HG03103 (cell line): ENCODE data around the gene OTP.

Experiments
- ATAC-seq: cut with Tn5 transposase; IDR thresholded peaks from one replicate; pipeline ENCODE4 v1.9.1; 2021; ENCODE audit warnings: low read depth; ENCODE audit not compliant: unreplicated experiment

OTP gene

DNA sequence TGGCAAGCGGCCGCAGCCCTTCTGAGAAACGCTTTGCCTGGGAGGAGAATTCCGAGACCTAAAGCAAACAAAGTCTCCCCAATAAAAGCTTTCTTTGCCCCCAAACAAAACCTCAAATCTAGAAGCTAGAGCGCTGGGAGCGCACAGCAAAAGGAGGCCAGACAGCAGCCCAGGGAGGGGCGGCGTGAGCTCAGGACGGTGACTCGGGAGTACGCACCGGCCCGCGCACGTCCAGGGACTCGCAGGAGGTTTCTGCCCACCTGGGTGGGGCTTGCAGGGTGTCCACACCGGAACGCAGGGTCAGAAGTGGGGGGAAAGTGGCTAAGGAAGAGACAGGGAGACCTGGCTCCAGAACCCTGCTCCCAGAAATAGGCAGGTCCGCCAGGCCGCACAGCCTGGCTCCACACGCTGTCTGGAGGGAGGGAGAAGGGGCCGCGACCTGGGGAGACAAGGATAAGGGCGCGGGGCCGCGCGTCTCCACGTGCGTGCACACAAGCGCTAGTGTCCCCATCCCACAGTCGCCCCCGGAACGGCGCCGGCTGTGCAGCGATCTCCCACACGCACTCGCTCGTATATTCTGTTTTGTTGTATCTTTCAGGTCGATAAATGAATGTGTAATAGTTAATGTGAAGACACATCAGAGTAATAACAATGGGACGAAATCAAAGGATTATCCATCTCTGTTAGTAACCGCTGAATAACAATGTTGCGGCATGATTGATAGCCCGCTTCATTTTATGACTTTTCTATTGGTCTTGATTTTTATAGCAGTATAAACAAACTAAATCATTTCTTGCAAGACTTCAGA lies 2.3 kb upstream of the OTP start:
- no peak for ATAC-seq

GRCh38 chr5:77638763-77639671 lies 504 bp upstream of the OTP start:
- no peak for ATAC-seq

DNA sequence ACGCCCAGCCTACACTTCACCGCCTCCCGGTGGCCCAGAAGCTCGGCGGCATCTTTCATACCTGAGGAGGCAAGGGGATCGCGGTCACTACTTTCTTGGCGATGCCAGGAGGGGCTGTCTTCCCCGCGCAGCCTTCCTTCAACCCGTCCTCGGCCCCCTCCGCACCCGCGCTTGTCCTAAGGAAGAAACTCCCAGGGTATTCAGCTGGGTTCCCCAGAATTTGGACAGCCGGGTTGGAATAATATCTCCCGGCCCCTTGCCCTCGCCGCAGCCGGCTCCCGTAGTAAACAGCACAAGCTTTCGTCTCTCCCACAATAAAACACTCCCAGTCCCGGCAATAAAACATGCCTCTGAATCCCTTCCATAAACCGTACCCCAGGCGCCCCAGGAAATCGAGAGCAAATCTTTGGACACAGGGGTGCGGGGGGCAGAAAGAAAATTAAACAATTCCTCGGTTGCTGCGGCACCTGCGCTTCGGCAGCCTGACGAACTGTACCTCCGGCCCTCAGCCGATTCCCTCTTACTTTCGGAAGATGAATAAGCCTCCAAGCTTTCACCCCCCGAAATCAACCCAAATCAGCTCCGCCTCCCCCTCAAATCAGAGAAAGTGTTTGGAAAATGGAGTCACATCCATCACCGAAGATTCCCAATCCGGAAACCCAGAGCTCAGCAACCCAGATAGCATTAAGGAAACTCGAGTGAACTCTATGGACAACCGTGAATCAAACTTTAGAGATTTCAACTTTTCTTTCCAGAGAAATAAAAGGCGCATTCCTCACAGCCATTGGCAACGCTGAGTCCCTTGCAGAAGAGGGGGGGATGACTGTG lies 1.1 kb downstream of the OTP start:
- no peak for ATAC-seq

DNA sequence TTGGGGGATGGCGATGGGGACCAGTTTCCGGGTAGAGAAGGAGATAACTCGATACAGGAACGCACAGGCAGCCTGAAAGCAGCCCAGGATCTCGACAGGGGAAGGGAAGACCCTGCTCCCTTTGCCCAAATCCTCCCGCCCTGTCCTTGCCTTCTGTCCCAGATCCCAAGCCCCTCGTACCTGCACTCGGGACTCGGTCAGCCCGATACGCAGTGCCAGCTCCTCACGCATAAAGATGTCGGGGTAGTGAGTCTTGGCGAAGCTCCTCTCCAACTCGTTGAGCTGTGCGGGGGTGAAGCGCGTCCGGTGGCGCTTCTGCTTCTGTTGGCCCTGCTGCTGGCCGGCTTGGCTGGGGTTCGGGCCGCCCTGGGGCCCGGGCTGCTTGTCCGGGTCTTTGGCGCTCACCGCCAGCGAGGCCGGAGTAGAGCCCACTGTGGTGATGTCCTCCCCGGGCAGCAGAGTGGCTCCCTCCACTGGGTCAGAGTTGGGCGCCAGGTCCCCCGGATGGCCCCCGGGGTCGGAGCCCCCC lies 1.8 kb downstream of the OTP start:
- no peak for ATAC-seq

DNA sequence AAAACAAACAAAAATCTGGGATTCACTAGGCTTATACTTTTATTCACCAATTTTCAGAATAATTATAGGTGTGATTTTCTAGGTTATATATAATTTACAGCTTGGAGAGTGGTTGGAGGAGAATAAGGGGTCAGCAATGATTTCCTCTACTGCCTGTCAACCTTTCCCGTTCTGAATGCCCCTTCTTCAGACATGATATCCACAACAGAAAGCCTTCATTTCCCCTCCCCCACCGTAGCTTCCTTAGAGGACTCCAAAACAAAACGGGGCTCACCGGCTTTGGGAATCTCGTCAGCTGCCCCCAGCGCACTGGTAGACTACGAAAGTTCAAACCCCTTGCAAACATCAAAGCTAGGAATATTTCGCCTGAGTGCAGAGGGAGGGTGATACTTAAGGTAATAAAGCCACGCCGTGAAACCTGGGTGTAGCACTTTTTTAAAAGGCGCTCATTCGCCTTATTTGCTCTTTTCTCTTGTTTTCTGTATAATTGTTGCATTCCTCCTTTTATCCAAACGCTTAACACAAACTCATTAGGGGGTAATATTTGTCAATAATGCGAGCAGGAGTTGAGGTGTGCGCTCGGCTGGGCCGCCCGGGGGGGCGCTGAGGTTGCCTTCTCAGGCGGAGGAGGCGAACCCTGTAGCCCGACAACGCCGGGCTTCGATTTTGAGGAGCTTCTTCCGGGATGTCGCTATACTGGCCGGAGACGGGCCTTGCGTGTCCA lies 2.4 kb downstream of the OTP start:
- no peak for ATAC-seq

DNA sequence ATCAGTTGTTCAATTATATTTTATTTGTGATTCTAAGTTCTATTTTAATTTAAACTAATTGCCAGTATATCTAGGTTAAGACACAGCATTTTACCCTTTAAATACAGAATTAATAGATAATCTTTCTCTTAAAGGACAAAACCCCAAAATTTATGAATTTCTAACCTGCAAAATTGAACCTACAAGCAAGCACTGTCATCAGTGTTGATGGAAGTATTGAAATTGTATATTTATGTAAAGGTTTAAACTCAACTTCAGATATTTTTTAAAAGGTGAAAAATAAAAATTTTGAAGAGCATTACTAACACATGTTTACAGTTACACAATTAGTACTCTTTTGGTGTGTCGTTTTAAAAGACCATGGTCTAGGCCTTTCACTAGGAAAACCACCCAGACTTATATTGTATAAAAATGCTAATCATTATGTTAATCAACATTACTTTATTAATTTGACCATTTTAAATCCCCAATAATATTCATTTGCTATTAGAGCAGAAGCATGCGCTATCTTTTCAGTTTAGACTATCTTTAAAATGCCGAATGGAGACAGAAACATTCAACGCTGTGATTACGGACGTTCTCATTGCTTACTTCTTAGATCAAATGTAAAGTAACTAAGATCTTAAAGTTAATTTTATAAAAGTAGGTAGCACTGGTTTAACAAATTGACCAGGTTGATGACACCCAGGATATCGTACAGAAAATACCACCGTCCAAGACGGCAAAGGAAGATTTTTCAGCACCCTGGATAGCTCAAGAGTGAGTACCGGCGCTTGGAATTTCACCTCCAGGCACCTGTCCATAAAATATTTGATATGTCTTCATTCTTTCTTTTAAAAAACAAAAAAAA lies 3.2 kb downstream of the OTP start:
- no peak for ATAC-seq

DNA sequence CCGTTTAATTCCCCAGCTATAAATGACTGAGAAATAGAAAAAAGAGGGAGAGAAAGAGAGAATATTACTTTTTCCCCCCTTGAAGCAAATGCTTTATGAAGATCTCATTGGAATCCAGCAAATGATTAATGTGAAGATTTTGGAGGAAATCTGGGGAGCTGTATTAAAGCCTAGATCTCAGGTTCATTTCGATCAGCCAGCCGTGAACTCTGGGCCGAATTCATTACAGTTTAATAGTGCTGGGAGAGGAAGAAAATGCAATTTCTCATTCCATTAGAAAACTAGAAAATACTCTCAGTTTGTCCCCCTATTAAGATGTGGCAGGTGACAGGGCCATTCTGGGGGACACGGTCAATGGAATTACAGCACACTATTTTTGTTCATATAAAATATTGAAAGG lies 4.8 kb downstream of the OTP start:
- ATAC-seq, result no peak

DNA sequence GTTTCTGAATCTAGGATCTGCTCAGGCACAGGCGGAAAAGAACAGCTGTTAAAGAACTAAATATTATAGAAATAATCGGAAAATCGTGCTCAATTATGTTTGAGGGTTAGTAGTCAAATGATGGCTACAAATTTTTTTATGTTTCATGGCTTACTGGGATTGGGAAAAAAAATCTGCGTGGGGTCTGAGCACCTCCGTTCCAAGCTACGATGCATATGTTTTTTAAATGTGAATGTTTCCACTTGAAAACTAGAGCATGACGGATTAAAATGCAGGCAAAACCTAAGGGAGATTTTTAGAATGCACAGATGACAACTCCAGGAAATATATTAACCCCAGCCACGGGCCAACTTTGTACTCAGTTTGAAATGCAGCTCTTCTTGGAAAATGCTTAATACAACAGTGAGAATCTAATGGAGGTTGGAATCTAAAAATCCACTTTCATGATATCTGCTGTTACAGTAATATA lies 5.3 kb downstream of the OTP start:
- ATAC-seq, result no peak

- ATAC-seq, result no peak
These were observed 5.8 kb downstream of the OTP start for GRCh38 chr5:77632526-77633206.

DNA sequence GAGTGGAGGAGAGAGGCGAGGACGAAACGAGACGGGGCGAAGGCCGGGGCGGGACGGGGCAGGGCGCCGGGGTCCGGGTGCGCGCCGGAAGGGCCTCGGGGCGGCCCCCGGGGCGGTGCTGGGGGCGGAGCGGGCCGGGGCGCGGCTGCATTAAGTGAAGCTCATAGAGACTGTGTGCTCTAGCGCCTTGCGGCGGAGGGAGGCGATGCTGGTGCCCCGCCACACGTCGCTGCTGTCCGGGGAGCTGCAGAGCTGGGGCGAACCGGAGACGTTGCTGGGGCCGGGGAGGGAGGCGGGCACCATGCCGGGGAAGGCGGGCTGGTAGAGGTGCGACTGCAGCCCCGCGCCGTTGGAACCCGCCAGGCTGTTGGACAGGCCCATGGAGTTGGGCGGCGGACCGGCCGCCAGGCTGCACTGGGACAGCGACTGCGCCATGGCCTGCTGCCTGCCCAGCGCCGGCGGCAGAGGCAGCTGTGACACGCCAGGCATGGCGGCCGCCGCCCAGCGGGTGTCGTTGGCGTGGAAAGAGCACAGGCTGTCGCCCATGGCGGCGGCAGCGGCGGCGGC lies 8.3 kb downstream of the OTP start:
- peak; percentile 67 for ATAC-seq

- no peak for ATAC-seq
These were observed 8.9 kb downstream of the OTP start for GRCh38 chr5:77629509-77630113.

DNA sequence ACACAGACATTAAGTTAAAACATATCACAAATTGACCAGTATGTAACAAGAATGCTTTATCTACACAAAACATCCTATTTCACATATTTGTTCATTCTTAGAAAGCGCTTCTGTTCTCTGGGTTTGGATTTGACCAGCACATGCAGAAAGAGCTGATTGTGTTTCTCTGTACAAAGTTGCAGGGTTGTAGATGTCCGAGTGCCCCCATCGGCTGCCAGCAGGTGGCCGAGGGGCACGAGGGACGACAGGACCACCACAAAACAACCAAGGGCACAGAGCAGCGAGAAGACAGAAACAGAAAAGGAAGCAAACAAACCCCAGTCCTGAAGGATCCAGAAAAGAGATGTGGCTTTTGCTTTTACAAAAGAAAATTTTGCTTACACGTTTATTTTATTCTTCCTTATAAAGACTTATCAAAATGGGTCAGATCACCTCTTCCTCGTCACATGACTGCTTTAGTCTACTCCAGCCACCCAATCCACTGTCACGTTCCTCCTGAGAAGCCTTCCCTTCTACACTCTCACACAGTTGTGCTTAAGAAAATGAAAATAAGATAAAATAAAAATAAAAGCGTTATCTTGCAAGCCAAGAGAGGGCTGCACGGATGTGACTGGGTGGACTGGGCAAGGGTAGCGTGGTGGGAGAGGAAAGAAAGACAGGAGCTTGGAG lies 9.5 kb downstream of the OTP start:
- ATAC-seq, result no peak

- ATAC-seq, result no peak
These were observed 10.4 kb downstream of the OTP start for GRCh38 chr5:77627869-77628674.

DNA sequence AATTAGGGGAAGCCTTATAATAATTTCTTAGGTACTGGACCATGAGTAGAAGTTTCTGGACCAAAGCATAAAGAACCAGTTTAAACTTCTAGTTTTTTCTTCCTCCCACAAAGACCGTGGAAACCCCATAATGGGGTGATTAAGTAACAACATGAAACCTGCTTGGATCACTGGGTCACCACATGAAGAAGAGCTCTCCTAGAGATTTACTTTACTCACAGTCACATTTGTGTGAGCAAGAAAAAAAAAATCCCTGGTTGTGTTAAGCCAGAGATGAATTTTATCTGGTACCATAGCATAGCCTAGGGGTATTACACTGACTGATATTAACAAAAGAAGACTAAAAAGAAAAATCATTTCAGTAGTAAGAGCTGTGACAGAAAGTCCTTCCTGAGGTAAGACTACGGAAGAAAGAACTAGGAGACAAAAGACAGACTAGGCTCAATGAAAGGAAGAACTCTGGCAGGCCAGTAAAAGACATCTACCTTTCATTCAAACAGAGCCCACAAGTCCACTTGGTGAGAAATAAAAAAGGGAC lies 15.2 kb downstream of the OTP start:
- no peak for ATAC-seq

DNA sequence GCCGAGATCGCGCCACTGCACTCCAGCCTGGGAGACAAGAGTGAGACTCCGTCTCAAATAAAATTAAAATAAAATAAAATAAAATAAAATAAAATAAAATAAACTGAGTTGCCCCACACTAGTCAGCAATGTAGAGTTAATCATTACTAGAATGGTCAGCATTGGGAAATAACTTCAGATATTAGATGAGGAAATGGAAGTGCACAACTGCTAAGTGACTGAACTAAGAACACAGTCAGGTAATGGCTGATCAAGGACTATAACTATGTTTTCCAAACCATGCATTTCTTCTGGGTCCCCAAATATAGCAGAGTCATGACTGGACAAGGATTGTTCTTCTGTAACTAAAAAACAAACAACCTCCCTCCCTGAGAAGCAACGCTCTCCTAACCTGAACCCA lies 17.1 kb downstream of the OTP start:
- ATAC-seq, result no peak

GRCh38 chr5:77620405-77620804 lies 18.1 kb downstream of the OTP start:
- no peak for ATAC-seq
